AG10803 (cell line): ENCODE data around the gene ASXL1.

ENCODE experiments used
- DNase-seq: peaks from one replicate; pipeline ENCODE4 v3.0.0; 2010; ENCODE audit warnings: low read depth
- H3K4me3 ChIP-seq: 2 replicates; pipeline ENCODE4 v1.5.1; 2011; ENCODE audit warnings: mild to moderate bottlenecking, low read length, control low read depth
- CTCF ChIP-seq: conservative IDR thresholded peaks from 2 replicates; pipeline ENCODE4 v1.5.1; 2011; ENCODE audit warnings: mild to moderate bottlenecking, low read length, control low read depth, inconsistent platforms

Gene ASXL1

GRCh38 chr20:32466739-32467505 lies 108.8 kb downstream of the ASXL1 start:
- no peak overlapping the region for H3K4me3 ChIP-seq
- no peak for TF ChIP-seq CTCF
- DNase-seq: no peak

GRCh38 chr20:32467506-32468312 lies 109.6 kb downstream of the ASXL1 start:
- TF ChIP-seq CTCF: no peak
- DNase-seq: no peak
- H3K4me3 ChIP-seq: no peak overlapping the region

GRCh38 chr20:32468313-32468640 lies 110.1 kb downstream of the ASXL1 start:
- H3K4me3 ChIP-seq: no peak overlapping the region
- no peak for DNase-seq
- TF ChIP-seq CTCF: no peak

- no peak for DNase-seq
- H3K4me3 ChIP-seq: no peak overlapping the region
- TF ChIP-seq CTCF: no peak
Measured at GRCh38 chr20:32468860-32469259, 110.7 kb downstream of the ASXL1 start.

- DNase-seq: peak; percentile 33
- H3K4me3 ChIP-seq: no peak overlapping the region
- no peak; the same call in 1 of the 2 replicates for TF ChIP-seq CTCF
Measured at GRCh38 chr20:32470025-32470861, 112.1 kb downstream of the ASXL1 start.

GRCh38 chr20:32470940-32471339 lies 112.8 kb downstream of the ASXL1 start:
- no peak for DNase-seq
- no peak overlapping the region for H3K4me3 ChIP-seq
- no peak for TF ChIP-seq CTCF
